Activated CD4-positive, alpha-beta memory T cell treated with anti-CD3 and anti-CD28 coated beads for 36 hours (primary cell): ENCODE results near the gene PLEKHG4B. TPM values are rescaled to one million over a fixed set of nuclear protein-coding genes. Genes with fewer than 3 reads are reported as not detected.

Experiments
- CTCF ChIA-PET: fragments of 350-600 bp; sonication (Branson Sonifier 250); formaldehyde crosslinking; loops from one replicate; lab custom pipeline; 2021; ENCODE audit warnings: antibody characterized with exemption, inconsistent platforms; lab: Charles Lee
- POLR2A ChIA-PET: fragments of 350-600 bp; sonication (Branson Sonifier 250); formaldehyde crosslinking; loops from one replicate; lab custom pipeline; 2021; ENCODE audit warnings: antibody characterized with exemption; lab: Charles Lee
- DNase-seq: peaks from one replicate; pipeline ENCODE4 v3.0.0-alpha.2; 2020
- H3K27ac Mint-ChIP-seq: one replicate; pipeline ENCODE4 v1.8.0; 2021; ENCODE audit warnings: mixed read lengths
- H3K27me3 Mint-ChIP-seq: one replicate; pipeline ENCODE4 v1.8.0; 2021; ENCODE audit warnings: mixed read lengths
- H3K36me3 Mint-ChIP-seq: one replicate; pipeline ENCODE4 v1.8.0; 2021; ENCODE audit warnings: mixed read lengths
- H3K4me1 Mint-ChIP-seq: one replicate; pipeline ENCODE4 v1.8.0; 2021; ENCODE audit warnings: low read depth, mixed read lengths
- H3K4me3 Mint-ChIP-seq: one replicate; pipeline ENCODE4 v1.8.0; 2021; ENCODE audit warnings: mild to moderate bottlenecking, mixed read lengths
- H3K9me3 Mint-ChIP-seq: one replicate; pipeline ENCODE4 v1.8.0; 2021; ENCODE audit warnings: mixed read lengths
- intact Hi-C: fragments of 100-400 bp; cut with micrococcal nuclease; formaldehyde crosslinking; loops from one replicate; pipeline ENCODE4 v1.15.1; 2023
- total RNA-seq, 2 experiments: library from RNA; stranded (reverse); gene quantifications; one replicate each; pipeline ENCODE4 v1.2.3, GENCODE V29; 2021

Gene PLEKHG4B
- total RNA-seq, 2 experiments from 2014 or later = not detected

GRCh38 chr5:77957-78804 is 13.8 kb upstream of the PLEKHG4B start:
- H3K9me3 Mint-ChIP-seq = no peaks in the 10 kb centered on the region
- H3K4me3 Mint-ChIP-seq = no peak overlapping the region
- no peaks in the 10 kb centered on the region for H3K4me1 Mint-ChIP-seq
- peak; percentile 45 for DNase-seq
- peaks cover 3% of the 10 kb centered on the region for H3K36me3 Mint-ChIP-seq
- ChIA-PET POLR2A (no interaction called here), CTCF (no interaction called here)
- peaks cover 12% of the 10 kb centered on the region for H3K27me3 Mint-ChIP-seq
- intact Hi-C loops = no loop called here
- no peak overlapping the region for H3K27ac Mint-ChIP-seq

GRCh38 chr5:78805-79149 is 13.2 kb upstream of the PLEKHG4B start:
- Mint-ChIP-seq H3K27me3 (peaks cover 12% of the 10 kb centered on the region), H3K36me3 (peaks cover 3% of the 10 kb centered on the region), H3K27ac (no peak overlapping the region), H3K4me1 (no peaks in the 10 kb centered on the region), H3K9me3 (no peaks in the 10 kb centered on the region), H3K4me3 (no peak overlapping the region)
- intact Hi-C loops = no loop called here
- ChIA-PET POLR2A (no interaction called here), CTCF (no interaction called here)
- no peak for DNase-seq

- ChIA-PET CTCF (no interaction called here), POLR2A (no interaction called here)
- Mint-ChIP-seq H3K36me3 (peaks cover 3% of the 10 kb centered on the region), H3K4me3 (no peak overlapping the region), H3K27ac (no peak overlapping the region), H3K4me1 (no peaks in the 10 kb centered on the region), H3K9me3 (no peaks in the 10 kb centered on the region), H3K27me3 (peaks cover 10% of the 10 kb centered on the region)
- DNase-seq = no peak
- intact Hi-C loops = no loop called here
These were observed 12.7 kb upstream of the PLEKHG4B start for GRCh38 chr5:79263-79662.

GRCh38 chr5:79821-80220 is 12.1 kb upstream of the PLEKHG4B start:
- Mint-ChIP-seq H3K4me3 (no peak overlapping the region), H3K27ac (no peak overlapping the region), H3K4me1 (no peaks in the 10 kb centered on the region), H3K9me3 (no peaks in the 10 kb centered on the region), H3K36me3 (peaks cover 3% of the 10 kb centered on the region), H3K27me3 (peaks cover 6% of the 10 kb centered on the region)
- CTCF ChIA-PET = no interaction called here
- intact Hi-C loops = no loop called here
- no peak for DNase-seq
- POLR2A ChIA-PET = no interaction called here

- intact Hi-C loops = no loop called here
- Mint-ChIP-seq H3K36me3 (peaks cover 3% of the 10 kb centered on the region), H3K4me3 (no peak overlapping the region), H3K9me3 (peaks cover 3% of the 10 kb centered on the region), H3K27me3 (peaks cover 2% of the 10 kb centered on the region), H3K27ac (no peak overlapping the region), H3K4me1 (no peaks in the 10 kb centered on the region)
- ChIA-PET POLR2A (no interaction called here), CTCF (no interaction called here)
- no peak for DNase-seq
These were observed 10.5 kb upstream of the PLEKHG4B start for GRCh38 chr5:81391-82021.

GRCh38 chr5:82097-82496 is 9.9 kb upstream of the PLEKHG4B start:
- DNase-seq = no peak
- H3K4me1 Mint-ChIP-seq = no peaks in the 10 kb centered on the region
- intact Hi-C loops = no loop called here
- H3K9me3 Mint-ChIP-seq = peaks cover 3% of the 10 kb centered on the region
- ChIA-PET POLR2A (no interaction called here), CTCF (no interaction called here)
- H3K27ac Mint-ChIP-seq = no peak overlapping the region
- H3K4me3 Mint-ChIP-seq = no peak overlapping the region
- peaks cover 2% of the 10 kb centered on the region for H3K27me3 Mint-ChIP-seq
- H3K36me3 Mint-ChIP-seq = peaks cover 3% of the 10 kb centered on the region

- peaks cover 3% of the 10 kb centered on the region for H3K9me3 Mint-ChIP-seq
- POLR2A ChIA-PET = no interaction called here
- no peak overlapping the region for H3K4me3 Mint-ChIP-seq
- no peaks in the 10 kb centered on the region for H3K4me1 Mint-ChIP-seq
- H3K27ac Mint-ChIP-seq = no peak overlapping the region
- CTCF ChIA-PET = no interaction called here
- peaks cover 5% of the 10 kb centered on the region for H3K27me3 Mint-ChIP-seq
- no peak for DNase-seq
- peaks cover 3% of the 10 kb centered on the region for H3K36me3 Mint-ChIP-seq
- intact Hi-C loops = no loop called here
These were observed 9.4 kb upstream of the PLEKHG4B start for GRCh38 chr5:82570-82969.

- no peak overlapping the region for H3K27ac Mint-ChIP-seq
- H3K4me1 Mint-ChIP-seq = no peaks in the 10 kb centered on the region
- H3K9me3 Mint-ChIP-seq = peaks cover 3% of the 10 kb centered on the region
- intact Hi-C loops = no loop called here
- ChIA-PET POLR2A (no interaction called here), CTCF (no interaction called here)
- peaks cover 3% of the 10 kb centered on the region for H3K36me3 Mint-ChIP-seq
- H3K27me3 Mint-ChIP-seq = peaks cover 5% of the 10 kb centered on the region
- DNase-seq = no peak
- H3K4me3 Mint-ChIP-seq = no peak overlapping the region
These were observed 8.9 kb upstream of the PLEKHG4B start for GRCh38 chr5:83029-83428.

GRCh38 chr5:85334-85995 is 6.5 kb upstream of the PLEKHG4B start:
- DNase-seq = no peak
- H3K9me3 Mint-ChIP-seq = peaks cover 3% of the 10 kb centered on the region
- intact Hi-C loops = no loop called here
- no peak overlapping the region for H3K4me3 Mint-ChIP-seq
- H3K4me1 Mint-ChIP-seq = no peaks in the 10 kb centered on the region
- no peak overlapping the region for H3K27ac Mint-ChIP-seq
- peaks cover 3% of the 10 kb centered on the region for H3K36me3 Mint-ChIP-seq
- ChIA-PET CTCF (no interaction called here), POLR2A (no interaction called here)
- peaks cover 16% of the 10 kb centered on the region for H3K27me3 Mint-ChIP-seq

- ChIA-PET POLR2A (no interaction called here), CTCF (no interaction called here)
- peaks cover 41% of the 10 kb centered on the region for H3K27me3 Mint-ChIP-seq
- peaks cover 5% of the 10 kb centered on the region for H3K4me1 Mint-ChIP-seq
- DNase-seq = no peak
- intact Hi-C loops = no loop called here
- H3K36me3 Mint-ChIP-seq = no peaks in the 10 kb centered on the region
- peaks cover 3% of the 10 kb centered on the region for H3K9me3 Mint-ChIP-seq
- no peak overlapping the region for H3K4me3 Mint-ChIP-seq
- no peak overlapping the region for H3K27ac Mint-ChIP-seq
These were observed 2.4 kb upstream of the PLEKHG4B start for GRCh38 chr5:89337-90286.

- Mint-ChIP-seq H3K9me3 (no peaks in the 10 kb centered on the region), H3K36me3 (no peaks in the 10 kb centered on the region), H3K27me3 (peaks cover 53% of the 10 kb centered on the region), H3K27ac (no peak overlapping the region), H3K4me1 (peaks cover 5% of the 10 kb centered on the region), H3K4me3 (no peak overlapping the region)
- CTCF ChIA-PET = no interaction called here
- no peak for DNase-seq
- intact Hi-C loops = no loop called here
- POLR2A ChIA-PET = no interaction called here
These were observed 1.1 kb upstream of the PLEKHG4B start for GRCh38 chr5:90590-91547.
